Fibroblast of lung (primary cell): ENCODE measurements around the gene ACTL6B. TPM values are rescaled to one million over a fixed set of nuclear protein-coding genes. Genes with fewer than 3 reads are reported as not detected.
A peak's percentile ranks its signal among the peaks of the same experiment; 100 is the strongest.

ENCODE experiments used
- DNase-seq, 2 donors: peaks; one replicate each; pipeline versions ENCODE4 v3.0.0 to v3.0.0-alpha.2; 2010; ENCODE audit warnings: low read depth in 2 of 2
- H2AFZ ChIP-seq: 2 replicates; pipeline ENCODE4 v1.5.1; 2012; ENCODE audit warnings: low read length, control low read depth, inconsistent platforms
- H3K27ac ChIP-seq: 2 replicates; pipeline ENCODE4 v1.5.1; 2011; ENCODE audit warnings: low read length, control low read depth; ENCODE audit not compliant: insufficient read depth
- H3K27me3 ChIP-seq: 2 replicates; pipeline ENCODE4 v1.5.1; 2011; ENCODE audit warnings: mild to moderate bottlenecking, low read length; ENCODE audit not compliant: control insufficient read depth, insufficient read depth
- H3K36me3 ChIP-seq: 2 replicates; pipeline ENCODE4 v1.5.1; 2011; ENCODE audit warnings: low read length; ENCODE audit not compliant: control insufficient read depth, insufficient read depth
- H3K4me1 ChIP-seq: 2 replicates; pipeline ENCODE4 v1.5.1; 2011; ENCODE audit warnings: low read length; ENCODE audit not compliant: control insufficient read depth, insufficient read depth; ENCODE audit errors: extremely low read depth
- H3K4me2 ChIP-seq: 2 replicates; pipeline ENCODE4 v1.5.1; 2011; ENCODE audit warnings: low read length, control low read depth; ENCODE audit not compliant: insufficient read depth; ENCODE audit errors: extremely low read depth
- H3K4me3 ChIP-seq, 4 experiments: fragments of 200-600 bp in 1 of 4; sonication (generic) in 1 of 4; replicated peaks in 1 of 4; 2 replicates each; pipeline ENCODE4 v1.5.1; 2011 to 2016; ENCODE audit warnings: low read length in 4 of 4, low read depth in 3 of 4, mild to moderate bottlenecking in 3 of 4, control low read depth in 2 of 4, inconsistent platforms in 1 of 4, mixed read lengths in 1 of 4; ENCODE audit not compliant: insufficient read depth in 1 of 4; ENCODE audit errors: control extremely low read depth in 1 of 4
- H3K79me2 ChIP-seq: 2 replicates; pipeline ENCODE4 v1.5.1; 2012; ENCODE audit warnings: mild to moderate bottlenecking, low read length, inconsistent platforms; ENCODE audit not compliant: control insufficient read depth, insufficient read depth
- H3K9ac ChIP-seq: 2 replicates; pipeline ENCODE4 v1.5.1; 2011; ENCODE audit warnings: mild to moderate bottlenecking, low read length, control low read depth; ENCODE audit not compliant: insufficient read depth
- H3K9me3 ChIP-seq: 2 replicates; pipeline ENCODE4 v1.5.1; 2012; ENCODE audit warnings: low read depth, low read length; ENCODE audit not compliant: control insufficient read depth, insufficient read depth
- H4K20me1 ChIP-seq: 2 replicates; pipeline ENCODE4 v1.5.1; 2011; ENCODE audit warnings: low read length; ENCODE audit not compliant: control insufficient read depth, insufficient read depth; ENCODE audit errors: extremely low read depth
- EZH2 ChIP-seq: IDR thresholded peaks from 2 replicates; pipeline ENCODE4 v1.5.1; 2012; ENCODE audit warnings: low read length, control low read depth, mild to moderate bottlenecking; ENCODE audit errors: missing control alignments
- polyA plus RNA-seq, 2 donors: library from polyadenylated mRNA; depleted of rRNA in 1 of 2; stranded (reverse) in 1 of 2; unstranded in 1 of 2; fragments of >200 nt; gene quantifications; 2 replicates each; pipeline ENCODE4 v1.2.1, GENCODE V29; 2011 to 2012; ENCODE audit warnings: missing spikeins in 1 of 2
- total RNA-seq: library from RNA; depleted of rRNA; stranded (reverse); fragments of >200 nt; gene quantifications from 2 replicates; pipeline ENCODE4 v1.2.1, GENCODE V29; 2014
- TF ChIP-seq, protein P1 (sequence below), 2 donors: IDR thresholded peaks in 1 of 2; conservative IDR thresholded peaks in 1 of 2; 1 replicate in 1 of 2; 2 replicates in 1 of 2; pipeline ENCODE4 v1.5.1; 2011 to 2012; ENCODE audit warnings: low read length in 2 of 2, control low read depth in 1 of 2, inconsistent platforms in 1 of 2, low read depth in 1 of 2, mild to moderate bottlenecking in 1 of 2

ACTL6B gene
- total and polyA plus RNA-seq, 2 donors (not counting 1 experiment from before 2014, with no cell fraction given): not detected

DNA sequence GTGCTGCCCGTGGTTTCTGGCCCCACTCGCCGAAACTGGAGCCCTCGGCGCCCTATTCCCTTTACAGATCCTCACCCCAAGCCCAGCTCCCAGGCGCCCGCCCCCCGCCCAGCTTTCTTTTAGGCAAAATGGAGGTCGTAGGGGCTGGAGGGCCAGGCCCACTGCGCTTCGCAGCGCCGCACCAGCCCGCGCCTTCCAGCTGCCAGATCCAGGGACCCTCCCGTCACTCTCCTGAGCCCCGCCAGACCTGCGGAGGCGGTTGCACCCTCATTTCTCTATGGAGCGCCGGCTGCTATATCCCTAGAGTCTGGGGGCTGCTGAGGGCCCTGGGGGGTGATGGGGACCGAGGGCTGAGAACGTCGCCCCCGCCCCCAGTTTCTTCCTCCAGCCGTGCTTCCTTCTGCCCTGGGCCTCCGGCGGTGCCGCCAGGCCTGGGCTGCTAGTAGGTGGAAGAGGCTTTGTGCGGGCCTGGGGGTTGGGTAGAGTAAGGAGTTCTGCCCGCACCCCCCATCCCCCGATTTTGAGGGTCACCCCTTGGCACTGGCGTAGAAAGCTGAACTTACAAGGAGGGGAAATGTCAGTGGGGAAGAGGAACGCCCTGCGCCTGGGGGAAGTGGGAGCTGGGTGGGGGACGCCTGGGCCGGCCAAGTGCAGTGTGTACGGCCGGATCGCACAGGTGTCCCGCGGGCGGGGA lies 18.3 kb upstream of the ACTL6B start:
- Histone ChIP-seq H3K79me2 (peaks cover 40% of the 10 kb centered on the region), H3K9me3 (no peaks in the 10 kb centered on the region), H3K4me2 (peak overlapping the region; percentile 62), H3K27ac (peak overlapping the region; percentile 92), H4K20me1 (no peaks in the 10 kb centered on the region), H3K36me3 (peaks cover 19% of the 10 kb centered on the region), H3K4me1 (no peaks in the 10 kb centered on the region), H3K9ac (peak overlapping the region; percentile 41), H2AFZ (no peak overlapping the region), H3K4me3 (peak overlapping the region; percentile 67 to 92 (median 78)), H3K27me3 (no peaks in the 10 kb centered on the region)
- no peak for DNase-seq
- TF ChIP-seq EZH2: no peak
- TF ChIP-seq, protein P1, sequence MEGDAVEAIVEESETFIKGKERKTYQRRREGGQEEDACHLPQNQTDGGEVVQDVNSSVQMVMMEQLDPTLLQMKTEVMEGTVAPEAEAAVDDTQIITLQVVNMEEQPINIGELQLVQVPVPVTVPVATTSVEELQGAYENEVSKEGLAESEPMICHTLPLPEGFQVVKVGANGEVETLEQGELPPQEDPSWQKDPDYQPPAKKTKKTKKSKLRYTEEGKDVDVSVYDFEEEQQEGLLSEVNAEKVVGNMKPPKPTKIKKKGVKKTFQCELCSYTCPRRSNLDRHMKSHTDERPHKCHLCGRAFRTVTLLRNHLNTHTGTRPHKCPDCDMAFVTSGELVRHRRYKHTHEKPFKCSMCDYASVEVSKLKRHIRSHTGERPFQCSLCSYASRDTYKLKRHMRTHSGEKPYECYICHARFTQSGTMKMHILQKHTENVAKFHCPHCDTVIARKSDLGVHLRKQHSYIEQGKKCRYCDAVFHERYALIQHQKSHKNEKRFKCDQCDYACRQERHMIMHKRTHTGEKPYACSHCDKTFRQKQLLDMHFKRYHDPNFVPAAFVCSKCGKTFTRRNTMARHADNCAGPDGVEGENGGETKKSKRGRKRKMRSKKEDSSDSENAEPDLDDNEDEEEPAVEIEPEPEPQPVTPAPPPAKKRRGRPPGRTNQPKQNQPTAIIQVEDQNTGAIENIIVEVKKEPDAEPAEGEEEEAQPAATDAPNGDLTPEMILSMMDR (conservative IDR thresholded peaks at IDR 0.05 in 1 of 2, IDR thresholded peaks at IDR 0.05 in 1 of 2; ENCODE audit: low read depth in 1 of 2, low read length in 2 of 2): no peak

DNA sequence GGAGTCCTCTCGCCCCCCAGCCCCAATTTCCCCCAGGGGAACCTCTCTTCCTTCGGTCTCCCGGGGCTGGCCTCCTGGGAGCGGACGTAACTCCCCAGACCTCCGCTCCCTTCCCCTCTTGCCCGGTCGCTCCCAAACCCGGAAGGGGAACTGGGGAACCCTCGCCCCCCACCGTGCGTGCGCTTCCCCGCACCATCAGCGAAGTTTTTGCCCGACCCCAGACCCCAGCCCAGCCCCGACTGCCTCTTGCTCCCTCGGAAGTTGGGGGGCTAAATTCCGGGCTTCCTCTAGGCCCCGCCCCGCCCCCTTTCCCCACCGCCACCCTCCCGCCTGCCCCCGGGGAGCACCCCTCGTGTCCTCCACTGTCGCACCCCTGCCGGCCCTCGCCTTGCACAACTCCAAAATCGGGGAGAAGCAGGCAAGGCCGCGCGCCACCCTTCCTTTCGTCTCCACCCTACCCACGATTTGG lies 17.7 kb upstream of the ACTL6B start:
- no peak for TF ChIP-seq EZH2
- TF ChIP-seq, protein P1 (conservative IDR thresholded peaks at IDR 0.05 in 1 of 2, IDR thresholded peaks at IDR 0.05 in 1 of 2; ENCODE audit: low read depth in 1 of 2, low read length in 2 of 2): no peak
- Histone ChIP-seq H3K36me3 (peaks cover 17% of the 10 kb centered on the region), H3K4me2 (peak overlapping the region; percentile 62), H3K9me3 (no peaks in the 10 kb centered on the region), H4K20me1 (no peaks in the 10 kb centered on the region), H3K4me1 (no peaks in the 10 kb centered on the region), H3K4me3 (peak overlapping the region; percentile 67 to 92 (median 78)), H3K27me3 (no peaks in the 10 kb centered on the region), H3K9ac (peak overlapping the region; percentile 80), H2AFZ (no peak overlapping the region), H3K79me2 (peaks cover 40% of the 10 kb centered on the region), H3K27ac (peak overlapping the region; percentile 92)
- DNase-seq: peak in 1 of 2 donors; percentile 39

DNA sequence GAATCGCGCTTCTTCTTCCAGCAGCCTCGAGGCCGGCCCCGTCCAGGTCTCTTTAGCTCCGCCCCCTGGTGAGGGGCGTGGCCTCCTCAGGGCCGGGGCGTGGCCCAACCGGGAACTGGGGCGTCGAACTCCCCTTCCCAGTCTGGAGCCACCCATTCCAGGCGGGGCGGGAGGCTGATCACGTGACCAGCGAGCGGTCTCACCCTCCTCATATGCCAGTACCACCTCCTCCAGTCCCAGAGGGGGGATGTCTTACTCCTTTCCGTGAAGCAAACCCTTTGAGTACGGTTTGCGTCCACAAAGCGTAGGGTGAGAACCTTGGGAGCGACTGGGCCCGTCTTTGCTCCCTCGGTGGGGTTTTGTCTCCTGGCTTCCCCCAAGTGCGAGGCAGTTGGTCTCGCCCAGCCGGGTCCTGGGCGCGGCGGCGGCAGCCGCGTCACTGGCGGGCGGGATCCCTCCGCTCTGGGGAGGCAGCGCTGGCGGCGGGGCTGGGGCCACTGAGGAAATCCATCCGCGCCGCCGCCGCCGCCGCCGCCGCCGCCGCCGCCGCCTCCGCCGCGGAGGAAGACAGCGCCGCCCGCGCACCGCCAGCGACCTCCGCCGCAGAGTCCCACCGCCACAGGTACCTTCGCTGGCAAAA lies 17.2 kb upstream of the ACTL6B start, which contains the start of gene GNB2:
TSS of gene GNB2 (plus strand) at position 439 of the 640 bp plus-strand sequence. CDS start 2,526 bp downstream, outside the sequence.
- Histone ChIP-seq H3K9me3 (no peaks in the 10 kb centered on the region), H3K4me1 (no peaks in the 10 kb centered on the region), H3K4me3 (peak within 1 kb of the TSS; percentile 67 to 92 (median 78)), H2AFZ (peak within 1 kb of the TSS; percentile 80), H4K20me1 (no peaks in the 10 kb centered on the region), H3K4me2 (peak within 1 kb of the TSS; percentile 73), H3K9ac (peak within 1 kb of the TSS; percentile 88), H3K27me3 (no peaks in the 10 kb centered on the region), H3K27ac (peak within 1 kb of the TSS; percentile 92), H3K79me2 (peaks cover 39% of the 10 kb centered on the region), H3K36me3 (peaks cover 16% of the 10 kb centered on the region)
- peak; percentile 99 to 100 for DNase-seq
- TF ChIP-seq, protein P1 (conservative IDR thresholded peaks at IDR 0.05 in 1 of 2, IDR thresholded peaks at IDR 0.05 in 1 of 2; ENCODE audit: low read depth in 1 of 2, low read length in 2 of 2): no peak
- TF ChIP-seq EZH2: no peak
